ENCODE data around the gene DIO1. TPM values are rescaled to one million over a fixed set of nuclear protein-coding genes. Genes with fewer than 3 reads are reported as not detected.

DIO1 gene
- total RNA-seq (2014; rRNA removed; shearing (Covaris generic); ENCODE audit: low replicate concordance) = not detected in 2 replicates

DNA sequence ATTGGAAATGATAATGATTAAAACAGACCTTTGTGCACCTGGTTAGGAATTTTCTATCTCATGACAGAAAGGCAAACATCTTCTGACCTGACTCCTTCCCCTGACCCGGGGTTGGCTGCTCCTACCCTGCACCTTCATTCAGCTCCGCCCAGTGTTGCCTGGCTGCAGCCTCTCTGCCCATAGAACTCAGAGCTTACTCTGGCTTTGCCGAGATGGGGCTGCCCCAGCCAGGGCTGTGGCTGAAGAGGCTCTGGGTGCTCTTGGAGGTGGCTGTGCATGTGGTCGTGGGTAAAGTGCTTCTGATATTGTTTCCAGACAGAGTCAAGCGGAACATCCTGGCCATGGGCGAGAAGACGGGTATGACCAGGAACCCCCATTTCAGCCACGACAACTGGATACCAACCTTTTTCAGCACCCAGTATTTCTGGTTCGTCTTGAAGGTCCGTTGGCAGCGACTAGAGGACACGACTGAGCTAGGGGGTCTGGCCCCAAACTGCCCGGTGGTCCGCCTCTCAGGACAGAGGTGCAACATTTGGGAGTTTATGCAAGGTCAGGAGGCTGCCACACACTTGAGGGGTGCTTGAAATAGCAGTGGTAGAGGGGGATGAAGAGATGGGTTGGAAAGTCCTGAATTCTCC lies at the start of gene DIO1:
DIO1 (plus strand) TSS at position 189 of the 638 bp plus-strand sequence; CDS start at position 213, 24 bp downstream.
- Histone ChIP-seq H3K4me2 (ENCODE audit: low read depth, low read length, poor library complexity, severe bottlenecking) (no peak within 1 kb of the TSS), H2AFZ (ENCODE audit: low read length) (peak within 1 kb of the TSS; percentile 61; the same call in 1 of the 2 replicates), H3K9me2 (replicated peaks; ENCODE audit: insufficient read depth, low read length) (no peaks in the 10 kb centered on the region), H3K4me3 (ENCODE audit: low read length) (no peak within 1 kb of the TSS), H3K4me1 (ENCODE audit: low read length) (peaks cover 21% of the 10 kb centered on the region), H3K9ac (ENCODE audit: low read length) (no peak within 1 kb of the TSS), H3K36me3 (ENCODE audit: insufficient read depth, low read length) (no peaks in the 10 kb centered on the region), H3K9me3 (ENCODE audit: low read length) (no peaks in the 10 kb centered on the region), H3K27me3 (ENCODE audit: low read length) (no peaks in the 10 kb centered on the region), H3K27ac (ENCODE audit: low read length) (no peak within 1 kb of the TSS), H3K79me2 (ENCODE audit: low read length) (peaks cover 3% of the 10 kb centered on the region), H4K20me1 (ENCODE audit: insufficient read depth, low read depth, low read length) (no peaks in the 10 kb centered on the region)
- DNase-seq = no peak

DNA sequence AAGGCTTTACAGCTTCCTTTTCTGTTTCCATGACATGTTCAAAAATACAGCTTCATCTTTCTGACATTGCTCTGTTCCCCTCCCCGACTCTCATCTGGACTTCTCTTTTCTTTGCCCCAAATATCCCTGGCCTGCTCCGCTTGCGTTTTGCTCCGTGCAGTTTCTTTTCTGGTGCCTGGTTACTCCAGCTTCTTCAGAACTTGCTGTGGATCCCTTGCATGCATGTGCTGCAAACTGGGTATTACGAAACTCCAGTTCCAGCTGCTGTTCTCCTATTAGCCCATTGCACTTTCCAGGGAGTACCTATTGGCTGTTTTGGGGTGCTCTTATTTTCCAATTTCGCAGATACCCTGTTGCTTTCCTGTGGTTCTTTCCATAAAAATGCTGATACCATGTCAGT lies 46.0 kb upstream of the DIO1 start:
- Histone ChIP-seq H3K27me3 (ENCODE audit: low read length) (no peaks in the 10 kb centered on the region), H3K79me2 (ENCODE audit: low read length) (no peaks in the 10 kb centered on the region), H3K9me3 (ENCODE audit: low read length) (no peaks in the 10 kb centered on the region), H3K36me3 (ENCODE audit: insufficient read depth, low read length) (0 out of 2 replicates have a peak, but pooled peaks cover 4% of the 10 kb centered on the region), H3K4me1 (ENCODE audit: low read length) (no peaks in the 10 kb centered on the region), H3K9me2 (replicated peaks; ENCODE audit: insufficient read depth, low read length) (no peaks in the 10 kb centered on the region), H3K4me2 (ENCODE audit: low read depth, low read length, poor library complexity, severe bottlenecking) (no peak overlapping the region), H3K27ac (ENCODE audit: low read length) (no peak overlapping the region), H3K9ac (ENCODE audit: low read length) (no peak overlapping the region), H3K4me3 (ENCODE audit: low read length) (no peak overlapping the region), H2AFZ (ENCODE audit: low read length) (no peak overlapping the region), H4K20me1 (ENCODE audit: insufficient read depth, low read depth, low read length) (no peaks in the 10 kb centered on the region)
- DNase-seq = no peak

DNA sequence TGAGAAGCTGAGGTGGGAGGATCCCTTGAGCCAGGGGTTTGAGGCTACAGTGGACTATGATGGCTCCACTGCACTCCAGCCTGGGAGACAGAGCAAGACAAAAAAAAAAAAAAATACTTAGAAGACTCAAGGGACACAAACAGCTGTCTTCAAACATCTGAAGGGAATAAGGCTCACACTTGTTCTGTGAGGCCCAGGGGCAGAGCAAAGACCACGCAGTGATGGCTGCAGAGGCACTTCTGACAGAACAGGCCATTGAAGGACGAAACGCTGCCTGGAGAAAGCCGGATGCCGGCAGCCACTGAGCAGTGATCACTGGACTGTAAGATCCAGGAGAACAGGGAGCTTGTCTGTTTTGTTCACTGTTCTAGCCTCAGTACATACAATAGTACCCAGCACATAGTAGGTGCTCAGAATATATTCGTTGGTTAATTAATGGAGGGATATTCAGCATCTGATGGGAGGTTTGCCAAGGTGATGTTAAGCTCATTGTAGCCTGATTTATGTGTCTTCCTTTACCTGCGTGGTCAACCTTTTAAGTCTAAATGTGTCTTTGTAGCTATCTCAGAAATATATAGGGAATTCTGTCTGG lies 43.8 kb upstream of the DIO1 start:
- H3K9me2 ChIP-seq (replicated peaks; ENCODE audit: insufficient read depth, low read length) = no peaks in the 10 kb centered on the region
- no peaks in the 10 kb centered on the region for H3K79me2 ChIP-seq (ENCODE audit: low read length)
- H3K4me1 ChIP-seq (ENCODE audit: low read length) = no peaks in the 10 kb centered on the region
- no peak overlapping the region for H3K4me2 ChIP-seq (ENCODE audit: low read depth, low read length, poor library complexity, severe bottlenecking)
- no peaks in the 10 kb centered on the region for H4K20me1 ChIP-seq (ENCODE audit: insufficient read depth, low read depth, low read length)
- H3K36me3 ChIP-seq (ENCODE audit: insufficient read depth, low read length) = 0 out of 2 replicates have a peak, but pooled peaks cover 4% of the 10 kb centered on the region
- H3K9ac ChIP-seq (ENCODE audit: low read length) = no peak overlapping the region
- H2AFZ ChIP-seq (ENCODE audit: low read length) = no peak overlapping the region
- H3K27ac ChIP-seq (ENCODE audit: low read length) = no peak overlapping the region
- no peak for DNase-seq
- no peaks in the 10 kb centered on the region for H3K9me3 ChIP-seq (ENCODE audit: low read length)
- no peak overlapping the region for H3K4me3 ChIP-seq (ENCODE audit: low read length)
- no peaks in the 10 kb centered on the region for H3K27me3 ChIP-seq (ENCODE audit: low read length)

DNA sequence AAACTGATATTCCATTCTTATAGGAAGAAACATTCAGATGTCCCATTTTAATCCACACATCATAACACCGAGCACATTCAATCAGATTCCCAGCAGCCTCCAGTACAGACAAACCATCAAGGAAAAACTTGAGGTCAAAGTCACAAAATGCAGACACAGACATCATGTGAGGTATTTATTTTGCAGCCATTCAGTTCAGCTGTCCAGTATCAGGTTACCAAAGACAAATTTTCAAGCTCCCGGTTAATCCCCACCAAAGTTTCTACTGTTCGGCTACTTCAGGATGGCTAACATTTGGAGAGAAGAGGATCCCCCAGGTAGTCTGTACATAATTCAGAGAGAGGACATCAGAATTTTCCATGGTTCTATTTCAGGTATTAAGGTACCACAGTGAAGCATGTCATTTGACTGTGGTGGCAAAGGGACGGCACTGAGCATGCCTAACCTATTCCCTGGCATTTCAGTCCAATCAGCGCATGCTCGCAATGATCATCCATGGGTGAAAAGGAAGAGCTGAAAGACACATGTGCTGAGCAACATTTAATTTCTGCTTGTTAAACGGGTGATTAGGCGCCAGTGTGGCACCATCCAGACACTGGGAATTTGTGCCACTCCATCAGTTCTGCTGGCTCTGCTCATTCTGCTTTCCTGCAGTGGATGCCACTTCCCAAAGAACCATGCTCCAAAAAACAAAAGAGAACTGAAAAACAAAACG lies 42.3 kb upstream of the DIO1 start:
- Histone ChIP-seq H4K20me1 (ENCODE audit: insufficient read depth, low read depth, low read length) (no peaks in the 10 kb centered on the region), H3K4me3 (ENCODE audit: low read length) (no peak overlapping the region), H3K36me3 (ENCODE audit: insufficient read depth, low read length) (peaks cover 4% of the 10 kb centered on the region; the same call in 1 of the 2 replicates), H3K9ac (ENCODE audit: low read length) (no peak overlapping the region), H2AFZ (ENCODE audit: low read length) (no peak overlapping the region), H3K27me3 (ENCODE audit: low read length) (no peaks in the 10 kb centered on the region), H3K9me3 (ENCODE audit: low read length) (no peaks in the 10 kb centered on the region), H3K27ac (ENCODE audit: low read length) (no peak overlapping the region), H3K9me2 (replicated peaks; ENCODE audit: insufficient read depth, low read length) (no peaks in the 10 kb centered on the region), H3K4me1 (ENCODE audit: low read length) (no peaks in the 10 kb centered on the region), H3K4me2 (ENCODE audit: low read depth, low read length, poor library complexity, severe bottlenecking) (no peak overlapping the region), H3K79me2 (ENCODE audit: low read length) (no peaks in the 10 kb centered on the region)
- DNase-seq = no peak

DNA sequence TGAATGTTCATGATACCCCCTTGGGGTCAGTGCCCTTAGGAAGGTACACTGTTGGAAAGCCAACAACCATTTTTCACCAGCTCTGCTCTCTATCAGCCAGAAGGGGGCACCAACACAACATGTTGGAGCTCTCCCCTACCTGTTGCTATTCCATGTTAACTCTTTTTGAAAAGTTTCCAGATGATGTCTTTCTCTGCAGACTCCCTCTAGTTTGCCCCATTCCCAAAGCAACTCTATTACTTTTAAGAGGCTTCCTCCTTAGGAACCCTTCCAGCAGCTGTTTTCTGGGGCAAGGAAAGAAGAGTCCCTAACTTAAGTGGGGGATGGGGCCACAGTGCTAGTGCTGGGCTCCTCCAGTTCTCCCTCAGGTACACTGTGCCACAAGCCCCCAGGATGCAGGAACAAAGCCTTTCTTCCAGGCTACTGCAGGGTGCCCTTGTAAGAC lies 33.0 kb upstream of the DIO1 start:
- Histone ChIP-seq H3K36me3 (ENCODE audit: insufficient read depth, low read length) (no peaks in the 10 kb centered on the region; the same call in 1 of the 2 replicates), H3K4me3 (ENCODE audit: low read length) (no peak overlapping the region), H3K9me3 (ENCODE audit: low read length) (no peaks in the 10 kb centered on the region), H2AFZ (ENCODE audit: low read length) (no peak overlapping the region), H3K9me2 (replicated peaks; ENCODE audit: insufficient read depth, low read length) (no peaks in the 10 kb centered on the region), H3K4me2 (ENCODE audit: low read depth, low read length, poor library complexity, severe bottlenecking) (peak overlapping the region; percentile 44), H3K27ac (ENCODE audit: low read length) (peak overlapping the region; percentile 99), H3K27me3 (ENCODE audit: low read length) (no peaks in the 10 kb centered on the region), H3K79me2 (ENCODE audit: low read length) (no peaks in the 10 kb centered on the region), H4K20me1 (ENCODE audit: insufficient read depth, low read depth, low read length) (no peaks in the 10 kb centered on the region), H3K9ac (ENCODE audit: low read length) (peak overlapping the region; percentile 40; the same call in 1 of the 2 replicates), H3K4me1 (ENCODE audit: low read length) (peaks cover 51% of the 10 kb centered on the region)
- peak; percentile 90 for DNase-seq

DNA sequence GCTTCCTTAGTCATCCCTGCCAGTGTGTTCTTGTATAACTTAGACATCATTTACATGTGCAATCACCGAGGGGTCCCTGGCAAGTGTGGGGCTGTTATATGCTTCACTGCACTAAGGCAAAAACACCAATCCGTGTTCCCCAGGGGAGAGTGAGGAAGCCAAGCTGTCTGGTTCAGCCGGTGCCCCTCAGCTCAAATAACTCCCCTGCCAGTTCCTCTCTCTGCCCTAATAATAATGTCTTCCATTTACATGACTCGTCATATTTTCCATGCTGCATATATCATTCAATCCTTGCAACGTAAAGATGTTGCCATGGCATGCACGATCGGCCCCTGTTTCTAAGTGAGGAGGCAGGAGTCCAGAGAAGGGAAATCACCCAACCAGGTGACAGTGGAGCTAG lies 31.5 kb upstream of the DIO1 start:
- Histone ChIP-seq H4K20me1 (ENCODE audit: insufficient read depth, low read depth, low read length) (no peaks in the 10 kb centered on the region), H3K36me3 (ENCODE audit: insufficient read depth, low read length) (no peaks in the 10 kb centered on the region), H2AFZ (ENCODE audit: low read length) (no peak overlapping the region), H3K27ac (ENCODE audit: low read length) (peak overlapping the region; percentile 99), H3K27me3 (ENCODE audit: low read length) (no peaks in the 10 kb centered on the region), H3K79me2 (ENCODE audit: low read length) (no peaks in the 10 kb centered on the region), H3K9ac (ENCODE audit: low read length) (peak overlapping the region; percentile 73), H3K9me2 (replicated peaks; ENCODE audit: insufficient read depth, low read length) (no peaks in the 10 kb centered on the region), H3K9me3 (ENCODE audit: low read length) (no peaks in the 10 kb centered on the region), H3K4me3 (ENCODE audit: low read length) (peak overlapping the region; percentile 58), H3K4me2 (ENCODE audit: low read depth, low read length, poor library complexity, severe bottlenecking) (peak overlapping the region; percentile 97), H3K4me1 (ENCODE audit: low read length) (peaks cover 53% of the 10 kb centered on the region)
- peak; percentile 99 for DNase-seq

DNA sequence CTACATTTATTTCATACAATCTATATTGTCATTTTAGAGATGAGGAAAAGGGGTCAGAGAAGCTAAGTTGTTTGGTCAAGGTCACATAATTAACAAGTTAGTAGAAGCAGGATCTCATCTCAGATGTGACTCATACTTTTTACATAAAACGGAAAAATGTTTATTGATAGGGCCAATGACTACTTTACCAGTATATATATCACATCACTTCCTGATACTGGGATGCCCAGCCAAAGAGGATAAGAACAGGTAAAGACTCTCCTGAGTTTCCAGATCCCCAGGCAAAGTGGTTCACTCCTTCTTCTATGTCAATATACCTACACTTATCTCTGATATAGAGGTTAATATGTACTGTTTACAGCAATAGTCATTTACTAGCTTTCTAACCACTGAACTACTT lies 25.4 kb upstream of the DIO1 start:
- H4K20me1 ChIP-seq (ENCODE audit: insufficient read depth, low read depth, low read length) = no peaks in the 10 kb centered on the region
- H3K9me2 ChIP-seq (replicated peaks; ENCODE audit: insufficient read depth, low read length) = no peaks in the 10 kb centered on the region
- H3K27ac ChIP-seq (ENCODE audit: low read length) = peak overlapping the region; percentile 91
- H3K9ac ChIP-seq (ENCODE audit: low read length) = peak overlapping the region; percentile 1; the same call in 1 of the 2 replicates
- H3K36me3 ChIP-seq (ENCODE audit: insufficient read depth, low read length) = 0 out of 2 replicates have a peak, but pooled peaks cover 3% of the 10 kb centered on the region
- no peak overlapping the region for H3K4me3 ChIP-seq (ENCODE audit: low read length)
- H3K9me3 ChIP-seq (ENCODE audit: low read length) = no peaks in the 10 kb centered on the region
- no peak for DNase-seq
- no peak overlapping the region for H2AFZ ChIP-seq (ENCODE audit: low read length)
- H3K4me2 ChIP-seq (ENCODE audit: low read depth, low read length, poor library complexity, severe bottlenecking) = peak overlapping the region; percentile 68
- H3K4me1 ChIP-seq (ENCODE audit: low read length) = peaks cover 71% of the 10 kb centered on the region
- no peaks in the 10 kb centered on the region for H3K27me3 ChIP-seq (ENCODE audit: low read length)
- no peaks in the 10 kb centered on the region for H3K79me2 ChIP-seq (ENCODE audit: low read length)

Measured in Karpas-422 (cell line).